G401.6 (cell line): ENCODE data around the gene MPPED1.

ENCODE experiments used
- FAIRE-seq: peaks from 2 replicates; lab custom pipeline; 2012; peaks lifted over from hg19 to GRCh38; lab: Jason Lieb, UNC

MPPED1 gene

GRCh38 chr22:43528601-43529360, 117.0 kb downstream of the MPPED1 start:
- no peak for FAIRE-seq

GRCh38 chr22:43529461-43529860, 117.6 kb downstream of the MPPED1 start:
- FAIRE-seq: no peak

GRCh38 chr22:43529934-43530333, 118.1 kb downstream of the MPPED1 start:
- no peak for FAIRE-seq

- FAIRE-seq: no peak
Measured at GRCh38 chr22:43530349-43531201, 118.8 kb downstream of the MPPED1 start.

GRCh38 chr22:43531651-43532050, 119.8 kb downstream of the MPPED1 start:
- no peak for FAIRE-seq

GRCh38 chr22:43532301-43533155, 120.7 kb downstream of the MPPED1 start:
- no peak for FAIRE-seq

GRCh38 chr22:43533156-43533530, 121.3 kb downstream of the MPPED1 start:
- no peak for FAIRE-seq

GRCh38 chr22:43533656-43534428, 122.0 kb downstream of the MPPED1 start:
- FAIRE-seq: no peak

GRCh38 chr22:43534916-43535315, 123.1 kb downstream of the MPPED1 start:
- FAIRE-seq: no peak

GRCh38 chr22:43535336-43535735, 123.5 kb downstream of the MPPED1 start:
- no peak for FAIRE-seq

GRCh38 chr22:43535741-43536140, 123.9 kb downstream of the MPPED1 start:
- no peak for FAIRE-seq

GRCh38 chr22:43537019-43537585, 125.3 kb downstream of the MPPED1 start:
- no peak for FAIRE-seq

- FAIRE-seq: no peak
Measured at GRCh38 chr22:43539572-43540528, 128.0 kb downstream of the MPPED1 start.

GRCh38 chr22:43540529-43540923, 128.7 kb downstream of the MPPED1 start:
- FAIRE-seq: no peak

- no peak for FAIRE-seq
Measured at GRCh38 chr22:43541022-43541421, 129.2 kb downstream of the MPPED1 start.

- no peak for FAIRE-seq
Measured at GRCh38 chr22:43541462-43542407, 129.9 kb downstream of the MPPED1 start.

- no peak for FAIRE-seq
Measured at GRCh38 chr22:43542681-43543521, 131.1 kb downstream of the MPPED1 start.
